GM12874 (cell line): ENCODE measurements around the gene DIAPH3.

ENCODE experiments used
- CTCF ChIP-seq: IDR thresholded peaks from 2 replicates; pipeline ENCODE4 v1.5.1; 2011; ENCODE audit warnings: low read depth, mild to moderate bottlenecking, control low read depth, low read length, moderate library complexity; ENCODE audit not compliant: insufficient read depth

DIAPH3 gene

GRCh38 chr13:59780058-59780457 is 383.7 kb downstream of the DIAPH3 start:
- TF ChIP-seq CTCF, result no peak

GRCh38 chr13:59776924-59777690 is 386.6 kb downstream of the DIAPH3 start:
- no peak for TF ChIP-seq CTCF

GRCh38 chr13:59774491-59774971 is 389.2 kb downstream of the DIAPH3 start:
- TF ChIP-seq CTCF, result no peak

GRCh38 chr13:59771272-59771671 is 392.5 kb downstream of the DIAPH3 start:
- TF ChIP-seq CTCF, result 0 out of 2 replicates have a peak, but pooled peaks have one; percentile 17

GRCh38 chr13:59770451-59770850 is 393.3 kb downstream of the DIAPH3 start:
- no peak for TF ChIP-seq CTCF

- no peak for TF ChIP-seq CTCF
Measured at GRCh38 chr13:59766236-59766635, 397.5 kb downstream of the DIAPH3 start.

GRCh38 chr13:59755632-59756290 is 408.0 kb downstream of the DIAPH3 start:
- TF ChIP-seq CTCF, result no peak
